ENCODE data around the gene CRELD2.

CRELD2 gene

GRCh38 chr22:49889071-49889470 is 29.4 kb upstream of the CRELD2 start:
- no peak for FAIRE-seq

- FAIRE-seq: no peak
Observed at GRCh38 chr22:49892226-49892899, 26.1 kb upstream of the CRELD2 start.

GRCh38 chr22:49893025-49893424 is 25.4 kb upstream of the CRELD2 start:
- no peak for FAIRE-seq

GRCh38 chr22:49894322-49895054 is 23.9 kb upstream of the CRELD2 start:
- FAIRE-seq: no peak

GRCh38 chr22:49896201-49896600 is 22.2 kb upstream of the CRELD2 start:
- FAIRE-seq: no peak

GRCh38 chr22:49897015-49897684 is 21.3 kb upstream of the CRELD2 start:
- FAIRE-seq: no peak

- FAIRE-seq: no peak
Observed at GRCh38 chr22:49899530-49899929, 18.9 kb upstream of the CRELD2 start.

GRCh38 chr22:49900441-49901230 is 17.8 kb upstream of the CRELD2 start:
- FAIRE-seq: no peak

- FAIRE-seq: no peak
Observed at GRCh38 chr22:49901457-49901856, 17.0 kb upstream of the CRELD2 start.

GRCh38 chr22:49903322-49904039 is 15.0 kb upstream of the CRELD2 start:
- FAIRE-seq: no peak

GRCh38 chr22:49904040-49904369 is 14.4 kb upstream of the CRELD2 start:
- FAIRE-seq: no peak

GRCh38 chr22:49905465-49905864 is 13.0 kb upstream of the CRELD2 start:
- FAIRE-seq: no peak

GRCh38 chr22:49906071-49906798 is 12.2 kb upstream of the CRELD2 start:
- FAIRE-seq: no peak

- FAIRE-seq: no peak
Observed at GRCh38 chr22:49906799-49907290, 11.6 kb upstream of the CRELD2 start.

- FAIRE-seq: no peak
Observed at GRCh38 chr22:49907807-49908206, 10.6 kb upstream of the CRELD2 start.

- FAIRE-seq: no peak
Observed at GRCh38 chr22:49909476-49910205, 8.8 kb upstream of the CRELD2 start.

GRCh38 chr22:49910229-49911155 is 7.9 kb upstream of the CRELD2 start:
- no peak for FAIRE-seq

- FAIRE-seq: no peak
Observed at GRCh38 chr22:49911881-49912625, 6.4 kb upstream of the CRELD2 start.

GRCh38 chr22:49913026-49913425 is 5.4 kb upstream of the CRELD2 start:
- no peak for FAIRE-seq

Measured in colon (tissue), 2 donors.